DND-41 (cell line): ENCODE results near the gene FBF1.

Source experiments
- EZH2 ChIP-seq: IDR thresholded peaks from 3 replicates; pipeline ENCODE4 v1.6.1; 2012; ENCODE audit warnings: borderline replicate concordance, low read depth, mild to moderate bottlenecking, moderate library complexity, low read length, inconsistent platforms; ENCODE audit not compliant: severe bottlenecking
- TF ChIP-seq, protein P1 (sequence below): IDR thresholded peaks from 2 replicates; pipeline ENCODE4 v1.5.1; 2012; ENCODE audit warnings: borderline replicate concordance, low read length, moderate library complexity, mild to moderate bottlenecking; ENCODE audit not compliant: poor library complexity, severe bottlenecking; ENCODE audit errors: extremely low read depth

GRCh38 chr17:75910699-75911098, 30.1 kb downstream of the FBF1 start:
- TF ChIP-seq, protein P1, sequence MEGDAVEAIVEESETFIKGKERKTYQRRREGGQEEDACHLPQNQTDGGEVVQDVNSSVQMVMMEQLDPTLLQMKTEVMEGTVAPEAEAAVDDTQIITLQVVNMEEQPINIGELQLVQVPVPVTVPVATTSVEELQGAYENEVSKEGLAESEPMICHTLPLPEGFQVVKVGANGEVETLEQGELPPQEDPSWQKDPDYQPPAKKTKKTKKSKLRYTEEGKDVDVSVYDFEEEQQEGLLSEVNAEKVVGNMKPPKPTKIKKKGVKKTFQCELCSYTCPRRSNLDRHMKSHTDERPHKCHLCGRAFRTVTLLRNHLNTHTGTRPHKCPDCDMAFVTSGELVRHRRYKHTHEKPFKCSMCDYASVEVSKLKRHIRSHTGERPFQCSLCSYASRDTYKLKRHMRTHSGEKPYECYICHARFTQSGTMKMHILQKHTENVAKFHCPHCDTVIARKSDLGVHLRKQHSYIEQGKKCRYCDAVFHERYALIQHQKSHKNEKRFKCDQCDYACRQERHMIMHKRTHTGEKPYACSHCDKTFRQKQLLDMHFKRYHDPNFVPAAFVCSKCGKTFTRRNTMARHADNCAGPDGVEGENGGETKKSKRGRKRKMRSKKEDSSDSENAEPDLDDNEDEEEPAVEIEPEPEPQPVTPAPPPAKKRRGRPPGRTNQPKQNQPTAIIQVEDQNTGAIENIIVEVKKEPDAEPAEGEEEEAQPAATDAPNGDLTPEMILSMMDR = no peak
- TF ChIP-seq EZH2 = no peak
